Immature natural killer cell (primary cell): ENCODE measurements around the gene ANTKMT. TPM values are rescaled to one million over a fixed set of nuclear protein-coding genes. Genes with fewer than 3 reads are reported as not detected.
"Not testable (repeated sequence)": the region's sequence is repeated elsewhere in the genome, so short reads cannot be mapped to it uniquely, and the experiment has no call there.

Experiments
- DNase-seq, 3 donors: peaks; one replicate each; pipeline ENCODE4 v3.0.0; 2022; ENCODE audit warnings: mixed read lengths in 1 of 3
- H3K27ac Mint-ChIP-seq, 6 donors: one replicate each; pipeline ENCODE4 v1.8.0; 2020; ENCODE audit warnings: mixed read lengths in 6 of 6, mild to moderate bottlenecking in 5 of 6, inconsistent platforms in 4 of 6, moderate library complexity in 3 of 6
- H3K27me3 Mint-ChIP-seq, 3 donors: one replicate each; pipeline ENCODE4 v1.8.0; 2020 to 2021; ENCODE audit warnings: low read depth in 3 of 3, mild to moderate bottlenecking in 3 of 3, mixed read lengths in 3 of 3, moderate library complexity in 3 of 3, inconsistent platforms in 1 of 3
- H3K36me3 Mint-ChIP-seq, 3 donors: one replicate each; pipeline ENCODE4 v1.8.0; 2020; ENCODE audit warnings: mixed read lengths in 3 of 3, inconsistent platforms in 2 of 3, mild to moderate bottlenecking in 2 of 3
- H3K4me1 Mint-ChIP-seq, 2 donors: one replicate each; pipeline ENCODE4 v1.8.0; 2020; ENCODE audit warnings: inconsistent platforms in 2 of 2, mild to moderate bottlenecking in 2 of 2, mixed read lengths in 2 of 2, moderate library complexity in 1 of 2
- H3K4me3 Mint-ChIP-seq, 5 donors: one replicate each; pipeline ENCODE4 v1.8.0; 2020; ENCODE audit warnings: mild to moderate bottlenecking in 5 of 5, mixed read lengths in 5 of 5, inconsistent platforms in 3 of 5, moderate library complexity in 3 of 5
- H3K9me3 Mint-ChIP-seq, 6 donors: one replicate each; pipeline ENCODE4 v1.8.0; 2020; ENCODE audit warnings: mild to moderate bottlenecking in 6 of 6, mixed read lengths in 6 of 6, inconsistent platforms in 4 of 6, moderate library complexity in 3 of 6
- polyA plus RNA-seq, 3 donors: library from polyadenylated mRNA; unstranded; fragments of 300-500 nt; fragmentation: Illumina TruSeq; gene quantifications; one replicate each; pipeline ENCODE4 v1.2.3, GENCODE V29; 2021

ANTKMT gene
- polyA plus RNA-seq, 3 donors from 2014 or later = 71.7 to 110 (median 94.1) TPM

- Mint-ChIP-seq H3K27ac (peak overlapping the region in 1 of 6 donors; percentile 23), H3K36me3 (peaks cover 0 to 2% (median 0%) of the 10 kb centered on the region in 3 donors), H3K4me3 (peak overlapping the region in 1 of 5 donors; percentile 27), H3K27me3 (peaks cover 0 to 12% (median 3%) of the 10 kb centered on the region in 3 donors), H3K4me1 (peaks cover 13 to 38% of the 10 kb centered on the region in 2 donors), H3K9me3 (no peaks in the 10 kb centered on the region)
- no peak for DNase-seq
Measured at GRCh38 chr16:684961-685696, 35.8 kb upstream of the ANTKMT start.

- no peak for DNase-seq
- peak overlapping the region; percentile 23 to 58 (median 47) for H3K4me3 Mint-ChIP-seq
- peaks cover 19 to 43% of the 10 kb centered on the region in 2 donors for H3K4me1 Mint-ChIP-seq
- H3K27ac Mint-ChIP-seq = peak overlapping the region in 3 of 6 donors; percentile 59 to 78 (median 64)
- peaks cover 0 to 2% (median 0%) of the 10 kb centered on the region in 3 donors for H3K36me3 Mint-ChIP-seq
- no peaks in the 10 kb centered on the region for H3K9me3 Mint-ChIP-seq
- H3K27me3 Mint-ChIP-seq = peaks cover 1 to 12% (median 8%) of the 10 kb centered on the region in 3 donors
Measured at GRCh38 chr16:685967-686366, 35.0 kb upstream of the ANTKMT start.

- Mint-ChIP-seq H3K27me3 (peaks cover 1 to 12% (median 8%) of the 10 kb centered on the region in 3 donors), H3K36me3 (peaks cover 0 to 2% (median 0%) of the 10 kb centered on the region in 3 donors), H3K4me1 (peaks cover 16 to 39% of the 10 kb centered on the region in 2 donors), H3K27ac (no peak overlapping the region), H3K4me3 (peak overlapping the region in 2 of 5 donors; percentile 30 to 33), H3K9me3 (no peaks in the 10 kb centered on the region)
- no peak for DNase-seq
Measured at GRCh38 chr16:686459-687260, 34.3 kb upstream of the ANTKMT start.

- peak overlapping the region in 1 of 5 donors; percentile 33 for H3K4me3 Mint-ChIP-seq
- no peak for DNase-seq
- H3K27me3 Mint-ChIP-seq = peaks cover 1 to 13% (median 9%) of the 10 kb centered on the region in 3 donors
- peaks cover 0 to 1% (median 0%) of the 10 kb centered on the region in 3 donors for H3K36me3 Mint-ChIP-seq
- H3K27ac Mint-ChIP-seq = no peak overlapping the region
- peaks cover 14 to 35% of the 10 kb centered on the region in 2 donors for H3K4me1 Mint-ChIP-seq
- no peaks in the 10 kb centered on the region for H3K9me3 Mint-ChIP-seq
Measured at GRCh38 chr16:687499-687898, 33.4 kb upstream of the ANTKMT start.

- Mint-ChIP-seq H3K4me3 (peak overlapping the region; percentile 87 to 97 (median 91)), H3K9me3 (no peaks in the 10 kb centered on the region), H3K4me1 (peaks cover 14 to 34% of the 10 kb centered on the region in 2 donors), H3K27me3 (peaks cover 6 to 17% (median 7%) of the 10 kb centered on the region in 3 donors), H3K27ac (peak overlapping the region; percentile 76 to 94 (median 90)), H3K36me3 (no peaks in the 10 kb centered on the region)
- no peak for DNase-seq
Measured at GRCh38 chr16:689175-689897, 31.6 kb upstream of the ANTKMT start.

GRCh38 chr16:691242-691641, 29.7 kb upstream of the ANTKMT start:
- not testable (repeated sequence) for H3K36me3 Mint-ChIP-seq, DNase-seq, H3K9me3 Mint-ChIP-seq
- peaks cover 14 to 32% of the 10 kb centered on the region in 2 donors for H3K4me1 Mint-ChIP-seq
- H3K4me3 Mint-ChIP-seq = peak overlapping the region; percentile 73 to 97 (median 90)
- peak overlapping the region in 2 of 6 donors; percentile 30 to 62 for H3K27ac Mint-ChIP-seq
- H3K27me3 Mint-ChIP-seq = peaks cover 7 to 16% (median 8%) of the 10 kb centered on the region in 3 donors

- no peak for DNase-seq
- H3K27ac Mint-ChIP-seq = no peak overlapping the region
- H3K9me3 Mint-ChIP-seq = no peaks in the 10 kb centered on the region
- peaks cover 14 to 32% of the 10 kb centered on the region in 2 donors for H3K4me1 Mint-ChIP-seq
- H3K4me3 Mint-ChIP-seq = peak overlapping the region in 3 of 5 donors; percentile 19 to 68 (median 56)
- H3K27me3 Mint-ChIP-seq = peaks cover 8 to 16% (median 10%) of the 10 kb centered on the region in 3 donors
- no peaks in the 10 kb centered on the region for H3K36me3 Mint-ChIP-seq
Measured at GRCh38 chr16:692356-693108, 28.4 kb upstream of the ANTKMT start.

GRCh38 chr16:693364-693763, 27.6 kb upstream of the ANTKMT start:
- Mint-ChIP-seq H3K4me1 (peaks cover 14 to 30% of the 10 kb centered on the region in 2 donors), H3K27ac (no peak overlapping the region), H3K27me3 (peaks cover 8 to 20% (median 12%) of the 10 kb centered on the region in 3 donors), H3K4me3 (no peak overlapping the region), H3K9me3 (no peaks in the 10 kb centered on the region), H3K36me3 (no peaks in the 10 kb centered on the region)
- DNase-seq = no peak

- H3K27me3 Mint-ChIP-seq = peaks cover 10 to 20% (median 12%) of the 10 kb centered on the region in 3 donors
- no peak overlapping the region for H3K27ac Mint-ChIP-seq
- H3K36me3 Mint-ChIP-seq = no peaks in the 10 kb centered on the region
- no peak for DNase-seq
- no peaks in the 10 kb centered on the region for H3K9me3 Mint-ChIP-seq
- H3K4me3 Mint-ChIP-seq = no peak overlapping the region
- H3K4me1 Mint-ChIP-seq = peaks cover 14 to 27% of the 10 kb centered on the region in 2 donors
Measured at GRCh38 chr16:693766-694165, 27.2 kb upstream of the ANTKMT start.

GRCh38 chr16:694187-694862, 26.6 kb upstream of the ANTKMT start:
- Mint-ChIP-seq H3K36me3 (no peaks in the 10 kb centered on the region), H3K4me3 (peak overlapping the region in 3 of 5 donors; percentile 38 to 53 (median 42)), H3K27me3 (peaks cover 10 to 20% (median 12%) of the 10 kb centered on the region in 3 donors), H3K4me1 (peaks cover 14 to 22% of the 10 kb centered on the region in 2 donors), H3K27ac (no peak overlapping the region), H3K9me3 (peaks cover 0 to 2% (median 0%) of the 10 kb centered on the region in 6 donors)
- DNase-seq = no peak

- peaks cover 10 to 23% (median 10%) of the 10 kb centered on the region in 3 donors for H3K27me3 Mint-ChIP-seq
- no peak overlapping the region for H3K27ac Mint-ChIP-seq
- DNase-seq = no peak
- no peaks in the 10 kb centered on the region for H3K36me3 Mint-ChIP-seq
- peaks cover 14 to 18% of the 10 kb centered on the region in 2 donors for H3K4me1 Mint-ChIP-seq
- no peak overlapping the region for H3K4me3 Mint-ChIP-seq
- peaks cover 0 to 2% (median 0%) of the 10 kb centered on the region in 6 donors for H3K9me3 Mint-ChIP-seq
Measured at GRCh38 chr16:694863-695354, 26.0 kb upstream of the ANTKMT start.
